ENCODE data around the gene CTU1.
"Not testable (repeated sequence)": the region's sequence is repeated elsewhere in the genome, so short reads cannot be mapped to it uniquely, and the experiment has no call there.

Gene CTU1

GRCh38 chr19:51108066-51108804 is at the start of gene CTU1:
Gene CTU1 (minus strand): TSS chr19:51108409. CDS start chr19:51104569, 3,840 bp downstream.
- peak; percentile 87 to 96 (median 92) for DNase-seq (ENCODE audit: low read depth in 2 of 3, low spot score in 2 of 3)

DNA sequence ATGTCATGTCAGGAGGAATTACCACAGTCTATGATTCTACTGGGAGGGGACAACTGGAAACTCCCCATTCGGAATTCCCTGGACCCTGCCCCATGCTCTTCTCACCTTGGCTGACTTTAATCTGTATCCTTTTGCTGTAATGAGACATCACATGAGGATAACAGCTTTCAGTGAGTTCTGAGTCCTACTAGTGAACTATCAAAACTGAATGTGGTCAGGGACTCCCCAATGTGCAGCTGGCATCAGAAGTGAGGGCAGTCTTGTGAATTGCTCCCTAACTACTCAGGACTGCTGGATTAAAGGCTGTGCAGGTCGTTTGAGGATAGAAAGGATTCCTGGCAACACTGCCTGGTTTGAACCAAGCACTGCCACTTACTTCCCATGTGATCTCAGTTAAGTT is 49.1 kb upstream of the CTU1 start:
- DNase-seq (ENCODE audit: low read depth in 2 of 3, low spot score in 2 of 3) = no peak

- DNase-seq (ENCODE audit: low read depth in 2 of 3, low spot score in 2 of 3) = no peak
Observed at GRCh38 chr19:51156710-51157109, 48.5 kb upstream of the CTU1 start.

- DNase-seq (ENCODE audit: low read depth in 2 of 3, low spot score in 2 of 3) = no peak
Observed at GRCh38 chr19:51150627-51151026, 42.4 kb upstream of the CTU1 start.

GRCh38 chr19:51148580-51148979 is 40.4 kb upstream of the CTU1 start:
- no peak for DNase-seq (ENCODE audit: low read depth in 2 of 3, low spot score in 2 of 3)

DNA sequence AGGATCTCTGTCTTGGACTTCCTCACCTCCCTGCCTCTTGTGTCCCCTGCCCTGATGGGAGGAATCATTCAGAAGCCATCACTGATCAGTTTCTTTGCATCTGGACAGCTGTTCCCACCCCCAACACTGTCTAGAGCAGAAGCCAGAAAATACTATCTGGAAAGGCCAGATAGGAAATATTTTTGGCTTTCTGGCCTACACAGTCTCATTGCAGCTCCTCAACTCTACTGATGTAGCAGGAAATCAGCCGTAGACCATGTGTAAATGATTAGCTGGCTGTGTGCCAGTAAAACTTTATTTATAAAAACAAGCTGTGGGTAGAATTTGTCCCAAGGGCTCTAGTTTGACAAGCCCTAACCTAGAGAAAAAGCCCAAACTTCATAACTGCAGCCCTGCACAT is 39.5 kb upstream of the CTU1 start:
- DNase-seq (ENCODE audit: low read depth in 2 of 3, low spot score in 2 of 3) = no peak

DNA sequence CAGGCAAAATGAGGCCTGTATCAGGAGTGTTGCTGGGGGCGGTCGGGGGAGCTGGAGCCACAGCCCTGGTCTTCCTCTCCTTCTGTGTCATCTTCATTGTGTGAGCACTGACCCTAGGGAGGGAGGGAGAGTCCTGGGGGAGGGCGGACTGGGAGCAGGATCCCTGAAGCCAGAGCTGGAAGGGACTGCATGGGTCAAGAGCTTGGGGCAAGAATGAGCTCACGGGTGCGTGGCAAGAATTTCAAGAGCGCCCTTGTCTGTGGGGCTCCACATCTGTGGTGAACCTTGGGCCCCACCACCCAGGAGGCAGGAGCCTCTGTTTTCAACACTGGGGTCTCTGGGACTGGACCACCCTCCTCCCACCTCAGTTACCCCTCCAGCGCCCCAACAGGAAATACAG is 38.5 kb upstream of the CTU1 start:
- DNase-seq (ENCODE audit: low read depth in 2 of 3, low spot score in 2 of 3) = no peak

DNA sequence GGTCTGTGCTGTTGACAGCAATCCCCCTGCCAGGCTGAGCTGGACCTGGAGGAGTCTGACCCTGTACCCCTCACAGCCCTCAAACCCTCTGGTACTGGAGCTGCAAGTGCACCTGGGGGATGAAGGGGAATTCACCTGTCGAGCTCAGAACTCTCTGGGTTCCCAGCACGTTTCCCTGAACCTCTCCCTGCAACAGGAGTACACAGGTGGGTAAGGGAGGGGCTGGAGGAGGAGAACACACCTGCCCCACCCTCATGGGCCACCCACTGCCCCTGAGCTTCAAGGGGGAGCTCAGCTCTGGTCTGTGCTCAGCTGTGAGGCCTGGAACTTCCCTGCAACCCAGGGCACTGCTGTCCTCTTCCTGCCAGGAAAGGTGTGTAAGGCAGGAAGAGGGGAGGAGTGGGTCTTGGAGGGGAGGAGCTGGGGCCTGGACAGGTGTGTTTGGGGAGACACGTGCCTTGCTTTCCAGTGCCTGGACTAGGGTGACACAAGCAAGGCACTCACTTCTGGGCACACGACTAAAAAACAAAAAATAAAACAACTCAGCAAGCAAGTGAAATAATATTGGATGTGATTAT is 37.8 kb upstream of the CTU1 start:
- DNase-seq (ENCODE audit: low read depth in 2 of 3, low spot score in 2 of 3) = no peak

GRCh38 chr19:51144482-51145045 is 36.4 kb upstream of the CTU1 start:
- DNase-seq (ENCODE audit: low read depth in 2 of 3, low spot score in 2 of 3) = no peak

DNA sequence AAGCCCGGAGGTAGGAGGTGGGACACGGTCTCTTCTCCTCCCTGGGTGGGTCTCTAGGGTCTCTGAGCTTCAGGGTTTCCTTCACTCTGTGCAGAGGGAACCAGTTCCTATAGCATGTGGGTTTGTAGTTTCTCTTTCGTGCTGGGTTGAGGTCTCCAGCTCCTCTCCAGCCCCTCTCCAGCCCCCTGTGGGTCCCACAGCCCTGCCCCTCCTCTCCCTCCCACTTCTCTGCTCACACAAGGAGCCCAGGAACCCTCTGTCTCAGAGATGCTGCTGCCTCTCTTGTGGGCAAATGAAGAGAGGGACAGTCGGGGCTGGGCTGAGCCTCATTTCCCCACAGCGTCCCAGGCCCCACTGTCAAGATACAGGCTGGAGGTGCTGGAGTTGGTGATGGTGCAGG is 35.3 kb upstream of the CTU1 start:
- no peak for DNase-seq (ENCODE audit: low read depth in 2 of 3, low spot score in 2 of 3)

DNA sequence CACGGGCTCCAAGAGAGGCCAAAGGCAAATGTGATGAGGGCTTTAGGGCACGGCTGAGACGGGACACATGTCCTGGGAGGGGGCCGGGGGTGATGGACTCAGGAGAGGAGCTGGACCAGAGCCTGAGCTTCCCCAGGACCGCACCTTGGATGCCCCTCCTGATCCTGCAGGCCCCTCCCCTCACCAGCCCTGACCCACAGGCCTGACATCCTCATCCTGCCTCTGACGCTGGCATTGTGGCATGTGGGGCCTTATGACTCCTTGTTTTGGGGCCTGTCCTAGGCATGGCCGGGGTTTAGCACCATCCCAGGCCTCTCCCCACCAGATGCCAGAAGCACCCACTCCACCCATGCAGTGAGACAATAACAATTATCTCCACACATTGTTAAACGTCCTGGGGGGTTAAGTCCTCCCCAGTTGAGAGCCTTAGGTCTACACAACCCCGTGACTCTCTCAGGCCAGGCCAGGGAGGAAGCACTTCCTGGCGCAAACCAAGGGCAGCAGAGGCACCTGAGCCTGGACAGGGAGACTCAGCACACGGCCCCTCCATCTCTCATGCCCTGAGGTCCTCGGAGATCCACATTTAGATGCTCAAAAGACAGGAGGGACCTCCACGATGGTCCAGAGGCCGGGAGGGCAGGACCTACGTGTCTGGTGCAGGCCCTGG is 34.7 kb upstream of the CTU1 start:
- DNase-seq (ENCODE audit: low read depth in 2 of 3, low spot score in 2 of 3) = not testable (repeated sequence)

GRCh38 chr19:51142119-51142518 is 33.9 kb upstream of the CTU1 start, which contains the start of gene SIGLEC7:
Gene SIGLEC7 (plus strand): TSS chr19:51142301. CDS start chr19:51142370, 69 bp downstream.
- no peak for DNase-seq (ENCODE audit: low read depth in 2 of 3, low spot score in 2 of 3)

- DNase-seq (ENCODE audit: low read depth in 2 of 3, low spot score in 2 of 3) = no peak
Observed at GRCh38 chr19:51141181-51141580, 33.0 kb upstream of the CTU1 start.

- DNase-seq (ENCODE audit: low read depth in 2 of 3, low spot score in 2 of 3) = no peak
Observed at GRCh38 chr19:51140441-51140840, 32.2 kb upstream of the CTU1 start.

GRCh38 chr19:51139299-51140014 is 31.2 kb upstream of the CTU1 start:
- no peak for DNase-seq (ENCODE audit: low read depth in 2 of 3, low spot score in 2 of 3)

GRCh38 chr19:51138549-51138979 is 30.4 kb upstream of the CTU1 start:
- DNase-seq (ENCODE audit: low read depth in 2 of 3, low spot score in 2 of 3) = no peak

DNA sequence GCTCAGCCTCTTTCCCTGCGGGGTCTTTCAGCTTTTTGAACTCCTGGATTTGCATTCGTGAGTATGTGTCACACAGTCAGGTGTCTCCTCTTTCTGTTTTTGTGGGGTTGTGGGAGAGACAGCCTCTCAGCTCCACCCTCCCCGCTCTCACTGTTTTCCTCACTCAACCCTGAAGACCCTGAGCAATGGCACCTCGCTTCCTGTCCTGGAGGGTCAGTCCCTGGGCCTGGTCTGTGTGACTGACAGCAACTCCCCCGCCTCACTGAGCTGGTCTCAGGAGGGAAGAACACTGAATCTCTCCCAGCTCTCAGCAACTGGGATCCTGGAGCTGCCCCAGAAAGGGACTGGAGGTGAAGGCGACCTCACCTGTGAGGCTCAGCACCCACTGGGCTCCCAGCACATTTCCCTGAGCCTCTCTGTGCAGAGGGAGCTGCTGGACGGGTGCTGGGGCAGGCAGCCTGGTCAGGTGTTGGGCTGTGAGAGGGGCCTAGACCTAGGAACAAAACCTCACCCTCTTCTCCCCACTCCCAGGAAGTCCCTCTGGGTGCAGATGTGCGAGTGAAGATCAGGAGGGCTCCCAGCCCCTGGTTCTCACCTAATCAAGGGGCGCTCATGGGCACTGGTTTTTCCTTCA is 29.7 kb upstream of the CTU1 start:
- DNase-seq (ENCODE audit: low read depth in 2 of 3, low spot score in 2 of 3) = no peak

DNA sequence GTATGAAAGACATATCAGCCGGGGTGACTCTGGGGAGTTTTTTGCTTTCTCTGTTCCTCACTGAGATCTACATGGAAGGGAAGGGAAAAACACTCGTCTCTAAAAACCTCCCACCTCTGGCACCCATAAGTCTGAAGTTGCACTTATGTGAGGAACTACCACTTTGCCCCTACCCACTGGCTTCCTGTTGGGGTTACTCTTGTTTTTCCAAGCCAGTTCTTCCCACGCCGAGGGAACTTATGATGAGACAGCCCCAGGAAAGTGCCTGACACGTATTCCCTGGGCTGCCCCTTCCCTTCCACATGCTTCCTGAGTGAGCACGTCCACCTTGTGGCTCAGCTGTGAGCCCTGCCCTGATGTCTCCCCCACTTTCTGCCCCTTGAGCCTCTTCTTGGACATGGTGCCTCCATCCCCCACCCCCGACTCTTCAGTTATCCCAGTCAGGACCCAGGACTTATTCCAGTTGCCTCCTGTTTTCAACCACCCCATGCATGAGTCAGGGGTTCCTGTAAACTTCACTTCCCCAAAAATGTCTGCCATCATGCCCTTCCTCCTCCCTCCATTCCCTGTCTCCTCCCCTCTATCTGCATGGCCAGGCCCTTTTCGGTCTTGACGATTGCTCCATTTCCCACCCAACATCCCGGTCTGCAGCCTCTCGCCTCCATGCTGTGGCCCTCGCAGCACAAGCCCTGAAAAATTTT is 28.8 kb upstream of the CTU1 start:
- no peak for DNase-seq (ENCODE audit: low read depth in 2 of 3, low spot score in 2 of 3)

DNA sequence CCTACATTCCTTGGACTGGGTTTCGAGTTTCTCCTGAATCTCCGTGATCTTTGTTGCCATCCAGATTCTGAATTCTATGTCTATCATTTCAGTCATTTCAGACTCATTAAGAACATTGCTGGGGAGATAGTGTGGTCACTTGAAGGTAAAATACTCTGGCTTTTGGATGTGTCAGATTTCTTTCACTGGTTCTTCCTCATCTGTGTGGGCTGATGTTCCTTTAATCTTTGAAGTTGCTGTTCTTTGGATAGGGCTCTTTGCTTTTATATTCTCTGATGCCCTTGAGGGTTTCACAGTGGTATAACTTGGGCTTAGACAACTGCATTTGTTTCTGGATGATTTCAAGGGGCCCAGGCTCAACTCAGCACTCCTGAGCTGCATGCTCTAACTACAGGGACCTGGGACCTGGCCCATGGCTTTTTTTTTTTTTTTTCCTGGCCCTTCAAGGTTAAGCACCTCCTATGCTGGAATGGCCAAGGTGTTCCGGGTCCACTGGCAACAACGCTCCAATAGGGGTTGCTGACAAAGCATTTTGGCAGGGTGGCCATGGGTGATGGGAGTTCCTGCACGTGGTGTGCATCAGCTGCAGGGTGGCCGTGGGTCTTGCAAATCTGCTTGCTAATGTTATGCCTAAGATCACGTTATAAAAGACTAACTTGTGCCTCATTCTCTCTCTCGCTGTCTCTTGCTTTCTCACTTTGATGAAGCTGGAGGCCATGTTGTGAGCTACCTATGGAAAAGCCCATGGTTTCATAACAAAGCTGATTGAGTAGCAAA is 28.0 kb upstream of the CTU1 start:
- DNase-seq (ENCODE audit: low read depth in 2 of 3, low spot score in 2 of 3) = no peak
